Vagina (tissue), 2 donors: Measurements from ENCODE around the gene APOBEC3B. TPM values are rescaled to one million over a fixed set of nuclear protein-coding genes. Genes with fewer than 3 reads are reported as not detected.

Source experiments
- DNase-seq, 2 donors: peaks; one replicate each; pipeline ENCODE4 v3.0.0-alpha.2; 2017; ENCODE audit errors: extremely low spot score in 2 of 2
- H3K27ac ChIP-seq: fragments of 200-600 bp; sonication (generic); one replicate; pipeline ENCODE4 v1.5.1; 2019
- H3K27me3 ChIP-seq: fragments of 200-600 bp; sonication (generic); one replicate; pipeline ENCODE4 v1.5.1; 2019
- H3K36me3 ChIP-seq, 2 donors: fragments of 200-600 bp; sonication (generic); one replicate each; pipeline ENCODE4 v1.5.1; 2017 to 2019
- H3K4me1 ChIP-seq: fragments of 200-600 bp; sonication (generic); one replicate; pipeline ENCODE4 v1.5.1; 2019
- H3K4me3 ChIP-seq, 2 donors: fragments of 200-600 bp; sonication (generic); 1 replicate in 1 of 2; 2 replicates in 1 of 2; pipeline ENCODE4 v1.5.1; 2016 to 2019
- H3K9me3 ChIP-seq: fragments of 200-600 bp; sonication (generic); one replicate; pipeline ENCODE4 v1.5.1; 2019
- POLR2A ChIP-seq, 2 donors: fragments of 450-650 bp; IDR thresholded peaks; one replicate each; pipeline ENCODE4 v1.6.1; 2017; ENCODE audit warnings: antibody characterized with exemption in 2 of 2, mild to moderate bottlenecking in 2 of 2, moderate library complexity in 2 of 2
- POLR2AphosphoS5 ChIP-seq, 2 donors: sonication (generic); formaldehyde crosslinking; IDR thresholded peaks; one replicate each; pipeline ENCODE4 v1.9.0; 2017; ENCODE audit warnings: antibody characterized with exemption in 2 of 2, mild to moderate bottlenecking in 2 of 2, low read depth in 1 of 2; ENCODE audit not compliant: insufficient read depth in 1 of 2
- intact Hi-C: fragments of 100-400 bp; cut with DNase I; formaldehyde crosslinking; loops from one replicate; pipeline ENCODE4 v1.15.1; 2023
- total RNA-seq: library from RNA; depleted of rRNA; stranded (reverse); fragments of >200 nt; gene quantifications from one replicate; pipeline ENCODE4 v1.2.3, GENCODE V29; 2016
- TF ChIP-seq, protein P1 (sequence below), 3 experiments: fragments of 450-650 bp in 2 of 3; fragments of 200-600 bp in 1 of 3; sonication (generic) in 1 of 3; IDR thresholded peaks; one replicate each; pipeline ENCODE4 v1.5.1; 2017 to 2019; ENCODE audit warnings: antibody characterized with exemption in 3 of 3, mild to moderate bottlenecking in 2 of 3, moderate library complexity in 2 of 3

The APOBEC3B gene
- total RNA-seq, 1 donor from 2014 or later = not detected

DNA sequence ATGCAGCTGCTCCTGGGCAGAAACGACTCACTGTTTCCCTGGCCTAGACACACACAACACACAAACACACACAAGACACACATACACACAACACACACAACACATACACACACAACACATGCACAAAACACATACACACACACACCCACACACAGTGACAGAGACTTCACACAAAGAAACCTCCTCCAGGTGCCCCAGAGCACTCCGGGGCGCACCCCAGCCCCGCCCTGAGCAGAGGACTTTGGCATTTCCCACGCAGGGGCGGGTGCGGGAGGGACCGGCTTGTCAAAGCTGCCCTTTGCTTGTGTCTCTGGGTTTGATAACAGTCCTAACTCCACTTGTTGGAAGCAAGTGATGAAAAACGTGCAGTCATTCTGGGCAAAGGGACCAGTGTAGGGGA, 18.3 kb upstream of the APOBEC3B start:
- DNase-seq = no peak

DNA sequence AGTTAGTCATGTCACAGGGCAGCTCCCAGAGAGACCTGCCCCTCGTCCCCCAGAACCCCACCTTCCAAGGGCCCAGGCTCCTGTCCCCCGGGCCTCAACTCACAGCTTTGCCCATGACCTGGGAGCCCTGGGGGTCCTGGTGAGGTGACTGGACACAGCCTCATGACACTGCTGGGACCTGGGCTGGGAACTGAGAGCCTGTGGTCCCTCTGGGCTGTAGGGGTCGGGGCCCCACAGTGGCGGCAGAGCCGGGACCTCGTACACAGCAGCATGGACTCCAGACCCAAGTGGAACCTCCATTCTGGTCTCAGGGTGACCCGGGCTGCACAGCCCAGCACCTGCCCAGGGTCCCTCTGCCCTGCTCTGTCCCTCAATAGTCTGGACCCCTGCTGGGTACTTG, 17.8 kb upstream of the APOBEC3B start:
- Histone ChIP-seq H3K4me3 (no peak overlapping the region), H3K4me1 (no peaks in the 10 kb centered on the region), H3K9me3 (no peaks in the 10 kb centered on the region), H3K36me3 (no peaks in the 10 kb centered on the region), H3K27ac (no peak overlapping the region), H3K27me3 (no peaks in the 10 kb centered on the region)
- intact Hi-C loops = no loop called here
- DNase-seq = no peak
- TF ChIP-seq POLR2A (IDR thresholded peaks at IDR 0.05) = no peak
- TF ChIP-seq, protein P1, sequence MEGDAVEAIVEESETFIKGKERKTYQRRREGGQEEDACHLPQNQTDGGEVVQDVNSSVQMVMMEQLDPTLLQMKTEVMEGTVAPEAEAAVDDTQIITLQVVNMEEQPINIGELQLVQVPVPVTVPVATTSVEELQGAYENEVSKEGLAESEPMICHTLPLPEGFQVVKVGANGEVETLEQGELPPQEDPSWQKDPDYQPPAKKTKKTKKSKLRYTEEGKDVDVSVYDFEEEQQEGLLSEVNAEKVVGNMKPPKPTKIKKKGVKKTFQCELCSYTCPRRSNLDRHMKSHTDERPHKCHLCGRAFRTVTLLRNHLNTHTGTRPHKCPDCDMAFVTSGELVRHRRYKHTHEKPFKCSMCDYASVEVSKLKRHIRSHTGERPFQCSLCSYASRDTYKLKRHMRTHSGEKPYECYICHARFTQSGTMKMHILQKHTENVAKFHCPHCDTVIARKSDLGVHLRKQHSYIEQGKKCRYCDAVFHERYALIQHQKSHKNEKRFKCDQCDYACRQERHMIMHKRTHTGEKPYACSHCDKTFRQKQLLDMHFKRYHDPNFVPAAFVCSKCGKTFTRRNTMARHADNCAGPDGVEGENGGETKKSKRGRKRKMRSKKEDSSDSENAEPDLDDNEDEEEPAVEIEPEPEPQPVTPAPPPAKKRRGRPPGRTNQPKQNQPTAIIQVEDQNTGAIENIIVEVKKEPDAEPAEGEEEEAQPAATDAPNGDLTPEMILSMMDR (IDR thresholded peaks at IDR 0.05) = no peak

More for the DNA sequence above, 18.3 kb upstream of the APOBEC3B start:
- H3K9me3 ChIP-seq = no peaks in the 10 kb centered on the region
- H3K27ac ChIP-seq = no peak overlapping the region
- no peaks in the 10 kb centered on the region for H3K27me3 ChIP-seq
- no peaks in the 10 kb centered on the region for H3K4me1 ChIP-seq
- TF ChIP-seq, protein P1 (IDR thresholded peaks at IDR 0.05) = no peak
- TF ChIP-seq POLR2AphosphoS5 (IDR thresholded peaks at IDR 0.05; ENCODE audit: insufficient read depth in 1 of 2, low read depth in 1 of 2) (no peak), POLR2A (IDR thresholded peaks at IDR 0.05) (no peak)
- no peaks in the 10 kb centered on the region for H3K36me3 ChIP-seq
- no peak overlapping the region for H3K4me3 ChIP-seq
- intact Hi-C loops = no loop called here

DNA sequence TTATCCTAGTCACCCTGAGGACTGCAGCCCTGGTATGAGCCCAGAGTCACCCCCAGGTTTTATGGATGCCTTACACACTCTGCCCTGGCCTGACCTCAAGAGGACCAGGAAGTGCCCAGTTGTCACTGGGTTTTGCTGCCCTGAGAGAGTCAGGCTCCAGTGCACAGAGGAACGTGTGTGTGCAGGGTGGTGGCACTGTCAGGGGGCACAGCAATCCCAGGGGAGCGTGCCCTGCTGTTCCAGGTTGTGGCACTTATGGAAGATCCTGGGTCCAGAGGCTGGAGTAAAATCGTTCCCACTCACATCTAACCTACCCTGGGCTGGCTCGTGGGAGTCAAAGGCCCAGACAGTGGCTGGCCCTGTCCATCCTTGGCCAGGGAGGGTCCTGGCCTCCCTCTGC, 17.2 kb upstream of the APOBEC3B start:
- H3K4me3 ChIP-seq = no peak overlapping the region
- H3K9me3 ChIP-seq = no peaks in the 10 kb centered on the region
- H3K4me1 ChIP-seq = no peaks in the 10 kb centered on the region
- no peaks in the 10 kb centered on the region for H3K27me3 ChIP-seq
- H3K36me3 ChIP-seq = no peaks in the 10 kb centered on the region
- no peak overlapping the region for H3K27ac ChIP-seq
- DNase-seq = no peak
- no peak for TF ChIP-seq POLR2AphosphoS5 (IDR thresholded peaks at IDR 0.05; ENCODE audit: insufficient read depth in 1 of 2, low read depth in 1 of 2)
- intact Hi-C loops = no loop called here

DNA sequence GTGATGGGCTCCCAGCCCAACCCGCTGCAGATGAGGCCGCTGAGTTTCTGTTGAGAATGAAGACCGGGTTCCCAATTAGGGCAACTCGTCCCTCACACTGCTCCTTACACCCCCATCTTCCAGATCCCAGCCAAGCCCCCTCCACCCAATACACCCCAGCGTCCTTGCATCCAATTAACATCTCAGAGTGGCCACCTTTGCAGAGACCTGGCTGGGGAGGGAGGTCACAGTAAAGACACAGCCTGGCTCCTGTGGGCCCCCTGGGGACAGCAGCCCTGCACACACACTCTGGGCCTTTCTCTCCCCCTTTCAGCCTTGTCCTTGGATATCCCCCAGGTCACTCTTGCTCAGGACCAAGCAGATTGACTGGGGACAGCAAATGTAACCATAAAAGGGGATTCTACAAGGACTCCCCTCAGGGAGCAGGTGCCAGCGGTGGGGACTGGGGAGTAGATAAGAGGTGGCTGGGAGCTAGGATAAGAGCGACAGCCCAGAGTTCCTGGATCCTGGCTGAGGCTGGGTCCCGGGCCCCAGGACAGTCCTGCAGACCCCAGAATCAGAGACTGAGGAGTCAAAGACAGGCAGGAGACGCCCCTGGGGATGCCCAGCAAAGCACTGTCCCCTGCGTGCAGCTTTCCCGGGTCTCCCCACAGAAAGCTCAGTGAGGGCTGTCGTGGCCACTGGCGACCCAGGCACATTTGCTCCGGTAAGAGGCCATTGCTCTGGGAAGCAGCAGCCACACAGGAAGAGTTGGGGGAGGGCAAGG, 16.4 kb upstream of the APOBEC3B start:
- Histone ChIP-seq H3K9me3 (no peaks in the 10 kb centered on the region), H3K27ac (no peak overlapping the region), H3K4me1 (no peaks in the 10 kb centered on the region), H3K36me3 (no peaks in the 10 kb centered on the region), H3K4me3 (no peak overlapping the region), H3K27me3 (no peaks in the 10 kb centered on the region)
- DNase-seq = no peak
- TF ChIP-seq, protein P1 (IDR thresholded peaks at IDR 0.05) = no peak
- TF ChIP-seq POLR2AphosphoS5 (IDR thresholded peaks at IDR 0.05; ENCODE audit: insufficient read depth in 1 of 2, low read depth in 1 of 2) = no peak
- no peak for TF ChIP-seq POLR2A (IDR thresholded peaks at IDR 0.05)
- intact Hi-C loops = no loop called here

DNA sequence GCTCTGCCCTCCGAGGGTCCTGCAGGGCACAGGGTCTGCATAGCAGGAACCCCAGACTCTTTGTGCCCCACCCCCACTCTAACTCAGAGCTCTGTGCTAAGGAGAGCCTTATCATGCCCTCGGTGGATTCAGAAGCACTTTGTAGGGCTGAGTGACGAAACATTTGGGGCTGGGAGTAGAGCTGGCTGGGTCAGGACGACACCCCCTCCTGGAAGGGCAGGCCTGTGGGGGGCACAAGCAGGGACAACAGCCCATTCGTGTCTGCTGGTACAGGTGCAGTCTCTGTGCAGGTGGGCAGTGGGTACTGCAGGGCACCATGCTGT, 15.8 kb upstream of the APOBEC3B start:
- intact Hi-C loops = no loop called here
- no peak for TF ChIP-seq POLR2AphosphoS5 (IDR thresholded peaks at IDR 0.05; ENCODE audit: insufficient read depth in 1 of 2, low read depth in 1 of 2)
- TF ChIP-seq, protein P1 (IDR thresholded peaks at IDR 0.05) = no peak
- no peak for TF ChIP-seq POLR2A (IDR thresholded peaks at IDR 0.05)
- no peak overlapping the region for H3K4me3 ChIP-seq
- no peaks in the 10 kb centered on the region for H3K9me3 ChIP-seq
- H3K36me3 ChIP-seq = no peaks in the 10 kb centered on the region
- H3K4me1 ChIP-seq = no peaks in the 10 kb centered on the region
- DNase-seq = no peak
- no peak overlapping the region for H3K27ac ChIP-seq
- no peaks in the 10 kb centered on the region for H3K27me3 ChIP-seq
